Tibial nerve (tissue), 4 donors: ENCODE results near the gene MUC22. TPM values are rescaled to one million over a fixed set of nuclear protein-coding genes. Genes with fewer than 3 reads are reported as not detected.
"Not testable (repeated sequence)": the region's sequence is repeated elsewhere in the genome, so short reads cannot be mapped to it uniquely, and the experiment has no call there.

Source experiments
- DNase-seq, 2 donors: peaks; one replicate each; pipeline ENCODE4 v3.0.0-alpha.2; 2019; ENCODE audit warnings: low spot score in 2 of 2
- H3K27ac ChIP-seq, 4 donors: fragments of 200-600 bp; sonication (generic) in 3 of 4; one replicate each; pipeline ENCODE4 v1.5.1; 2017 to 2019; ENCODE audit warnings: mild to moderate bottlenecking in 1 of 4
- H3K27me3 ChIP-seq, 2 donors: fragments of 200-600 bp; sonication (generic) in 1 of 2; one replicate each; pipeline versions ENCODE4 v1.5.1 to v1.6.0; 2017 to 2019
- H3K36me3 ChIP-seq, 3 donors: fragments of 200-600 bp; sonication (generic); one replicate each; pipeline ENCODE4 v1.5.1; 2018 to 2019
- H3K4me1 ChIP-seq, 4 donors: fragments of 200-600 bp; sonication (generic) in 3 of 4; one replicate each; pipeline ENCODE4 v1.5.1; 2017 to 2019
- H3K4me3 ChIP-seq, 4 donors: fragments of 200-600 bp; sonication (generic) in 3 of 4; one replicate each; pipeline ENCODE4 v1.5.1; 2017 to 2019; ENCODE audit warnings: mild to moderate bottlenecking in 1 of 4, moderate library complexity in 1 of 4
- H3K9me3 ChIP-seq, 4 donors: fragments of 200-600 bp; sonication (generic) in 3 of 4; one replicate each; pipeline ENCODE4 v1.5.1; 2017 to 2019
- CTCF ChIP-seq, 5 experiments: fragments of 200-600 bp in 3 of 5; fragments of 450-650 bp in 2 of 5; sonication (generic) in 3 of 5; IDR thresholded peaks; one replicate each; pipeline ENCODE4 v1.5.1; 2016 to 2019; ENCODE audit warnings: antibody characterized with exemption in 5 of 5, mild to moderate bottlenecking in 3 of 5, moderate library complexity in 2 of 5
- EP300 ChIP-seq, 2 donors: sonication (generic); formaldehyde crosslinking; IDR thresholded peaks; one replicate each; pipeline ENCODE4 v1.6.1; 2017; ENCODE audit warnings: antibody characterized with exemption in 2 of 2, mild to moderate bottlenecking in 1 of 2
- POLR2A ChIP-seq, 2 donors: fragments of 450-650 bp; IDR thresholded peaks; one replicate each; pipeline ENCODE4 v1.6.1; 2017; ENCODE audit warnings: antibody characterized with exemption in 2 of 2, mild to moderate bottlenecking in 2 of 2, moderate library complexity in 2 of 2
- WGBS, 2 donors: methylation state at CpG; one replicate each; pipeline ENCODE4 v1.1.5; 2018; 5-methylcytosine and 5-hydroxymethylcytosine counted together
- total RNA-seq, 4 donors: library from RNA; depleted of rRNA; stranded (reverse); fragments of >200 nt; gene quantifications; one replicate each; pipeline ENCODE4 v1.1.0, GENCODE V29; 2016

MUC22 gene
- total RNA-seq, 4 donors from 2014 or later, result not detected

DNA sequence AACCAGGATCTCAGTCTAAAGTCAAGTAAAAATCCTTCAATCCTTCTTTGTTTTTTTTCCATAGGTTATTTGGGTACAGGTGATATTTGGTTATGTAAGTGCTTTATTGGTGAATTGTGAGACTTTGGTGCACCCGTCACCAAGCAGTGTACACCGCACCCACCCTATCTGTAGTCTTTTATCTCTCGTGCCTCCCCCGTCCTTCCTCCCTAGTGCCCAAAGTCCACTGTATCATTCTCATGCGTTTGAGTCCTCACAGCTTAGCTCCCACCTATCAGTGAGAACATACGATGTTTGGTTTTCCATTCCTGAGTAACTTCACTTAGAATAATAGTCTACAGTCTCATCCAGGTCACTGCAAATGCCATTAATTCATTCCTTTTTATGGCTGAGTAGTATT is 879 bp downstream of the MUC22 start:
- Histone ChIP-seq H3K27me3 (no peaks in the 10 kb centered on the region), H3K4me3 (no peak overlapping the region), H3K27ac (no peak overlapping the region), H3K9me3 (peaks cover 0 to 16% (median 0%) of the 10 kb centered on the region in 4 donors), H3K4me1 (no peaks in the 10 kb centered on the region), H3K36me3 (no peaks in the 10 kb centered on the region)
- no peak for DNase-seq
- WGBS, 2 donors, result 57 to 69% methylated on average over 6 of the region's 6 CpGs
- no peak for TF ChIP-seq EP300 (IDR thresholded peaks at IDR 0.05)
- TF ChIP-seq POLR2A (IDR thresholded peaks at IDR 0.05), result no peak
- TF ChIP-seq CTCF (IDR thresholded peaks at IDR 0.05), result no peak

DNA sequence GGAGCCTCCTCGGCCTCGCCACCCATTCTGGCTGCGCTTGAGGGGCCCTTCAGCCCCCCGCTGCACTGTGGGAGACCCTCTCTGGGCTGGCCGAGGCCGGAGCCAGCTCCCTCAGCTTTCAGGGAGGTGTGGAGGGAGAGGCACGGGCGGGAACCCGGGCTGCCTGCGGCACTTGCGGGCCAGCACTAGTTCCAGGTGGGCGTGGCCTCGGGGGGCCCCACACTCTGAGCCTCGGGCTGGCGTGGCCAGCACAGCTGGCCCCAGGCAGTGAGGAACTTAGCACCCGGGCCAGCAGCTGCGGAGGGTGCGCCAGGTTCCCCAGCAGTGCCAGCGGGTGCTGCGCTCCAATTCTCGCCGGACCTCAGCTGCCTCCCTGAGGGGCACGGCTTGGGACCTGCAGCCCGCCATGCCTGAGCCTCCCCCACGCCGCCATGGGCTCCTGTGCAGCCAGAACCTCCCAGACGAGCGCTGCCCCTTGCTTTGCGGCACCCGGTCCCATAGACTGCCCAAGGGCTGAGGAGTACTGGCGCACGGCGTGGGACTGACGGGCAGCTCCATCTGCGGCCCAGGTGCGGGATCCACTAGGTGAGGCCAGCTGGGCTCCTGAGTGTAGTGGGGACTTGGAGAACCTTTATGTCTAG is 6.5 kb downstream of the MUC22 start:
- peaks cover 0 to 16% (median 0%) of the 10 kb centered on the region in 4 donors for H3K9me3 ChIP-seq
- no peak overlapping the region for H3K4me3 ChIP-seq
- H3K27me3 ChIP-seq, result no peaks in the 10 kb centered on the region
- no peak overlapping the region for H3K27ac ChIP-seq
- no peak for TF ChIP-seq EP300 (IDR thresholded peaks at IDR 0.05)
- no peak for TF ChIP-seq POLR2A (IDR thresholded peaks at IDR 0.05)
- TF ChIP-seq CTCF (IDR thresholded peaks at IDR 0.05), result no peak
- no peaks in the 10 kb centered on the region for H3K36me3 ChIP-seq
- H3K4me1 ChIP-seq, result no peaks in the 10 kb centered on the region
- WGBS, 2 donors, result 90 to 95% methylated on average over 15 to 24 of the region's 36 CpGs
- DNase-seq, result no peak

- H3K4me1 ChIP-seq, H3K4me3 ChIP-seq, H3K27ac ChIP-seq, H3K36me3 ChIP-seq, H3K27me3 ChIP-seq, DNase-seq: not testable (repeated sequence)
- peaks cover 0 to 16% (median 0%) of the 10 kb centered on the region in 4 donors for H3K9me3 ChIP-seq
- WGBS, 2 donors, result 86 to 97% methylated on average over 3 of the region's 3 CpGs
Measured at GRCh38 chr6:31017436-31017835, 7.2 kb downstream of the MUC22 start.

GRCh38 chr6:31020057-31020456 is 9.8 kb downstream of the MUC22 start:
- TF ChIP-seq CTCF (IDR thresholded peaks at IDR 0.05) (no peak), POLR2A (IDR thresholded peaks at IDR 0.05) (no peak), EP300 (IDR thresholded peaks at IDR 0.05) (no peak)
- no peak for DNase-seq
- 52 to 57% methylated on average over 2 of the region's 2 CpGs for WGBS, 2 donors
- Histone ChIP-seq H3K9me3 (peaks cover 0 to 7% (median 0%) of the 10 kb centered on the region in 4 donors), H3K27me3 (no peaks in the 10 kb centered on the region), H3K36me3 (no peaks in the 10 kb centered on the region), H3K4me1 (no peaks in the 10 kb centered on the region), H3K4me3 (no peak overlapping the region), H3K27ac (no peak overlapping the region)

- H3K27me3 ChIP-seq, H3K9me3 ChIP-seq, H3K4me1 ChIP-seq, DNase-seq, H3K36me3 ChIP-seq, H3K27ac ChIP-seq, H3K4me3 ChIP-seq: not testable (repeated sequence)
- WGBS, 2 donors, result 85 to 96% methylated on average over 6 to 9 of the region's 36 CpGs
Measured at GRCh38 chr6:31020631-31021255, 10.5 kb downstream of the MUC22 start.

DNA sequence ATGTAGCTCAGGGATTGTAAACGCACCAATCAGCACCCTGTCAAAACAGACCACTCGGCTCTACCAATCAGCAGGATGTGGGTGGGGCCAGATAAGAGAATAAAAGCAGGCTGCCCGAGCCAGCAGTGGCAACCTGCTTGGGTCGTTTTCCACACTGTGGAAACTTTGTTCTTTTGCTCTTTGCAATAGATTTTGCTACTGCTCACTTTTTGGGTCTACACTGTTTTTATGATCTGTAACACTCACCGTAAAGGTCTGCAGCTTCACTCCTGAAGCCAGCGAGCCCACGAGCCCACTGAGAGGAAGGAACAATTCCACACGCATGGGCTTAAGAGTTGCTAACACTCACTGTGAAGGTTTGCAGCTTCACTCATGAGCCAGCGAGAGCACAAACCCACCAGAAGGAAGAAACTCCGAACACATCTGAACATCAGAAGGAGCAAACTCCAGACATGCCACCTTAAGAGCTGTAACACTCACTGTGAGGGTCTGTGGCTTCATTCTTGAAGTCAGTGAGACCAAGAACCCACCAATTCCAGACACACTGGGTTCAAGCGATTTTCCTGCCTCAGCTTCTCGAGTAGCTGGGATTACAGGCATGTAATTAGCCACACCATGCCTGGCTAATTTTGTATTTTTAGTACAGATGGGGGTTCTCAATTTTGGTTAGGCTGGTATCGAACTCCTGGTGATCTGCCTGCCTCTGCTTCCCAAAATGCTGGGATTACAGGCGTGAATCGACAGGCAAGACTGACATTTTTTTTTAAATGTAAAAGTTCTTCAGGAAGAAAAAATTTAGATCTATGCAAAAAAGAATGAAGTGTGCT is 11.6 kb downstream of the MUC22 start:
- not testable (repeated sequence) for H3K36me3 ChIP-seq, DNase-seq, H3K4me3 ChIP-seq, H3K4me1 ChIP-seq, H3K27ac ChIP-seq, H3K27me3 ChIP-seq, H3K9me3 ChIP-seq
- 77% methylated on average over 15 of the region's 15 CpGs for WGBS, 2 donors
